Measurements from ENCODE around the gene ABCA3.

GRCh38 chr16:2383501-2383900 lies 43.0 kb upstream of the ABCA3 start:
- TF ChIP-seq POLR2A (IDR thresholded peaks at IDR 0.05) (no peak), POLR2AphosphoS5 (IDR thresholded peaks at IDR 0.05) (no peak)

Data from sigmoid colon (tissue), 4 donors.